GM18858 (cell line): ENCODE data around the gene ZFYVE21.

Experiments used
- ATAC-seq: cut with Tn5 transposase; IDR thresholded peaks from one replicate; pipeline ENCODE4 v1.9.1; 2021; ENCODE audit not compliant: unreplicated experiment

ZFYVE21 gene

DNA sequence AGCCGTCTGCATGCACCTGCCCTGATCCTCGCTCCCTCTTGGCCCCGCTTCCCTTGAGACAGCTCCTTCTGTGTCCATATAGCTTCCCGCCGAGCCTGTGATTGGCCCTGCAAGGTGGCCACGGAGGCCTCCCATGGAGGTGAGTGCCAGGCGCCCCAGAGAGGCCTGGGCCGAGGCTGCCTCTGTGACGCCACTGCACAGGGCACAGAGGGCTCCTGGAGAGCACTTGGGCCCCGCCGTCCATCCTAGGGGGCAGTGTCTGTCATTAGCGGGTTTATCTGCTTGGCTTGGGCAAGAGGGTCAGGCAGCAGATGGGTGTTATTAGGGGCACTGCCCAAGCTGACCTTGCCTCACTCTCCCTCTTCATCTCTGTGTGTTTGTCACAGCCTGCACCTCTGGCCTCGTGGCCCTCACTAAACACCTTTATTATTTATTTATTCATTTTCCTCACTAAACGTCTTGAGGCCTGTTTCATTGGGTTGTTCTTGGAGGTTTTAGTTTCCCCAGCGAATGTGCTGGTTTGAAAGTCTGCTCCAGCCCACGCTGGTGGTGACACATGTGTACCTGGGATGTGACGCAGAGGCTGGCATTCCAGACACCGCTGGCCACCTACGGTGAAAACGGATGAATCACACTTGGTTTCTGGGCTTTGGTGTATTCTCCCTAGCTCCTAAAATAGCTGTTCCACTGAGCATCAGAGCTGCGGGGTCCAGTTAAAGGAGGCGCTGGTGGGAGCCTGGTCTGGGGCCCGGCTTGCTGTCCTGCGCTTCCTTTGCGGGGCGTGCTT, 5.9 kb downstream of the ZFYVE21 start:
- no peak for ATAC-seq

DNA sequence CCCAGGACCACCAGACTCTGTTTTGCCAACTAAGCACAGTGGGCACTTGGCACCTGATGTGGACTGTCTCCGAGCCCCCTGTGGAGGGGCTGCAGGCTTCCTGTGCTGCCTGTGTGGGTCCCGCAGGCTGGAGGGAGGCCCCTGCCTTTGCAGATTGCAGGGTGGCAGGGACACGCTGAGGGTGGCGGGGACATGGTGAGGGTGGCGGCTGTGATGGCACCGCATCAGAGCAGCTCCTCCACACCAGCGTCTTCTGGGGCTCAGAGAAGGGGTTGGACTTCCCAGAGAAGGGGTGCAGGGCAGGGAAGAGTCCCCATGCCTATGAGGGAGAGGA, 8.1 kb downstream of the ZFYVE21 start:
- no peak for ATAC-seq

DNA sequence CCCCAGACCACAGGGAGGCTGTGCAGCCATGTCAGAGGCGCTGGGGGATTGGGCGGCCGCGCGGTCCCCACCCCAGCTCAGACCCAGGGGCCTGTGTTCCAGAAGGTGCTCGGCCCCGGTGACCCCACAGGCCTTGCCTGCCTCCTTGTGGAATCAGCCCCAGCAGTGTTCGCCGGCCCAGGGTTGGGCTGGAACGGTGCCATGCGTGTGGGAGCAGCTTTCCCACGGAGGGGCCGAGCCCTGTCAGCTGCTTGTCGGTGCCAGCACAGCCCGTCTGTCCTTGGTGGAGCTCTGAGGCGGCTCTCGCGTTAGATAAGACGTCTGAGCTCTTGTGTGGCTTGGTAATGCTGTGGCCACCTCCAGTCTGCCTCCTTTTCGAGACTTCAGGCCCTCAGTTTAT, 8.5 kb downstream of the ZFYVE21 start:
- ATAC-seq: no peak

DNA sequence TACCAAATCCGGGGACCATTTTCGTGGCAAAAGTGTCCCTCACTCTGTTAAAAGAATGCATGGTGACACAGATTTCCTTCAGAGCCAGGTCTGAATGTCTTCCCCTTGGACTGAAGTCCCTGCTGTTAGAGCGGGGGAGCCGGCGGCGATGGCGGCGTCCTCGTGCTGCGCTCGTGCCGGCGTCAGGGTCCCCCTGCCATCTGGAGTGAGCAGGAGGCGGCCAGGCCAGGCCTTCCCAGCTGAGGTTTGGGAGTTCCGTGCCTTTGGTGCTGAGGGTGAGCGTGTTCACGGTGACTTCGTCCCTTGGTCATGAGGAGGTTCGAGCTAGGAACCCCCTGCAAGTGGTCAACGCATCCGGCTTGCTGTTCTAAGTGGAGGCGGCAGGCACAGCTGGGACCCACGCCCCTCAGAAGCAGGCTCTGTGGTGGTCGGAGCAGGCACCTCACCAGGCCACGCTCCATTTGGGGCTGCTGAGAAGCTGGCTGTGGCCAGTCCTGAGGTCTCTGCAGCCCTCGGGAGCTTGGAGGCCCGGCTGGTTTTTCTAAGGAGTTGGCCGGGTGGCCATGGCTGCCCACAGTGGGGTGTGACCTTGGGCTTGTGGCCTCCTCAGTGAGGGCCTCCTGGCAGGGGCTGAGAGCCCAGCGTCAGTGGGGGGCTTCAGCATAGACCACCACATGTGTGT, 9.5 kb downstream of the ZFYVE21 start:
- no peak for ATAC-seq

DNA sequence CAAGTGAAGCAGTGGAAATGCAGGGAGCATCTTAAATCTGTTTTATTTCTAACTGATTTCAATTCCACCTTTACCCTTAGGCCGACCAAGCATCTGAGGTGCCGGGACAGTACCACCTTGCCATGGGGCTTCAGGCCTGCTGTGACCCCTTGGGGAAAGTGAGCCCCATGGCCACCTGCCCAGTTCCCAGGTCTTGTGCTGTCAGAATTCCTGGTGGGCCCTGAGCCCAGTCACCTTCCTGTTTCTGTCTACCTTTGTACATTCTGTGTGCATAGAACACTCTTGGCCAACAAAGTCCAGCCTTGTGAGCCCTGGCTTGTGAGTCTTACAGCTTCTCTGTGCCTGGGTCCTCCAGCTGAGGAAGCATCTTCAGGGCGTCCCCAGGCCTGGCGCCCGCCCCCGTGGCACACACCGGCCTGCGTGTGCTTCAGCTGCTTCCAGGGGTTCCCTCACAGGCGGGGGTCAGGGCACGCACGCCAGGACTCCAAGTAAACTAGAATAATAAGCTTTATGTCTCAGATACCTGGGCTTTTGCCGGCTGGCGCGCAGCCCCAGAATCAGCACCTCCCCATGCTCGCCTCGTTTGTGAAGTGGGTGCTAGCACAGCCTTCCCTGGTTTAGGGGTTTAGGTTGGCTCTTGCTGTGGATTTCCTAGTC, 10.3 kb downstream of the ZFYVE21 start:
- no peak for ATAC-seq

DNA sequence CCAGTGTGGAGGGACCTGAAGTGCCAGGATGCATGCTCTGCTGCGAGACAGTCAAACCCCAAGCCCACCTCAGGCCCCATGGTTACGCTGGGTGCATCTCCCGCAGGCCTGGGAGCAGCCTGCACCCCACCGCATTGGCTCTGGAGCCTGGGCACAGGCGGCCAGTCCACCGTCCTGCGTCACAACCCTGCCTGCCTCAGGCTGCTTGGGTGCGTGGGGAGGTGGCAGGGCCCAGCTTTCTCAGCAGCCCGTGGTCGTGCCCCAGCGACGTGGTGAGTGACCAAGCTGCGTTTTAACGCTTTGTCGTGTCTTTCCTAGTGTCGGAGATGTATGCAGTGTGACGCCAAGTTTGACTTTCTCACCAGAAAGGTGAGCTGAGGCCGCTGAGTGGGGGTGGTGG, 10.9 kb downstream of the ZFYVE21 start:
- ATAC-seq: no peak

GRCh38 chr14:103727313-103727980, 11.8 kb downstream of the ZFYVE21 start:
- ATAC-seq: no peak

GRCh38 chr14:103728141-103728540, 12.5 kb downstream of the ZFYVE21 start:
- no peak for ATAC-seq

DNA sequence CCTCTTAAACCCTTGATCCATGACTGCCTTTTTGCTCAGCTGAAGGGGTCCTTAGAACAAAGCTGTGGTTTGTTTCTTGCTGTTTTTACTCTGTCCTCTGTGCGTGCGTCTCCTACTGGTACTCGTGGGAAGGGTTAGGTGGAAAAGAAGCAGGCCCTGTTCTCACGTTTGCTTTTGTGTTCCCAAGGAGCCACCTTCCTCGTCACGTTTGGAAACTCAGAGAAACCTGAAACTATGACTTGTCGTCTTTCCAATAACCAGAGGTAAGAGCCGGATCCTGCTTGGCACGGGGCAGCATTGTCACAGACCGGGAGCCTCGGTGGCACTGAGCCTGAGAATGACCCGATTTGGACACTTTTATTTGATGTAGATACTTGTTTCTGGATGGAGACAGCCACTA, 13.1 kb downstream of the ZFYVE21 start:
- no peak for ATAC-seq

DNA sequence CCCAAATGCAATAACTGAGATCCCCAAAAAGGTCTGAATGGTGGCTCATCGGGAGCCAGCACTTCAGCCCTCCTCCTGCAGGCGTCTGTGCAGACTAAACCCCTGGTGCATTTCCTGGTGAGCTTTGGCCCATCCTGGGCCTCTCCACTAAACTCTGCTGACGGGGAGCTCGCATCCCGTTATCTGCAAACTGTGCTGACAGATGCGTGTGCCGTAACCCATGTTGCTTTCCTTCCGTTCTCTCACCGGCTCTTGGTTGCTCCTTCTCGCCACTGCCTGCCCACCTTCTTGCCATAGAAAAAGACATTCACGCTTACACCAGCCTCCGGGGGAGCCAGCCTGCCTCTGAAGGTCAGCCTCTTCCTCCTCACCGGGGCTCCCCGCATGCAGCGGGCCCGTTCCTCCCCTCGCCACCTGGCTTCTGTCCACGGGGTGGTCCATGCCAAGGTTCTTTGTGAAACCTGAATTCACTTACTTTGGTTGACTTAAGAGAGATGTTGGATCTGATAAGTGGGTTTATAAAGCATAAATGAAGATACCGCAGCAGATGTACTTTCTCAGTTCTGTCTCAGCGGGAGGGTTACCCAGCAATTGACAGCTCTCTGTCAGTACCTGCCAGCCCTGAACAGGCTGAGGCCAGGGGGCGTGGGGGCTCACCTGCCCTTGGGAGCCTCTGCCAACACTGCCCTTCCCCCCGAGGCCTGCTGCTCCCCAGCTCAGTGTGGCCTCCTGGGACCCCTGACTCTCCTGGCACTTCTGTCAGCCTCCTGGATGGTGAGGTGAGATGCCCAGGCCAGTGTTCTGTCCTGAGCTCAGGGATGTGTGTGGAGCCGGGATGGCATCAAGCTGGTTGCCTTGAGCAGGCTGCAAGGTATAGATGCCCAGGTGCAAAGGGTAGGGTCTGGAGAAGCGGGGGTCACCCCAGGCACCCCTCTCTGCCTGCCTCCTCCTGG, 14.2 kb downstream of the ZFYVE21 start:
- ATAC-seq: no peak

DNA sequence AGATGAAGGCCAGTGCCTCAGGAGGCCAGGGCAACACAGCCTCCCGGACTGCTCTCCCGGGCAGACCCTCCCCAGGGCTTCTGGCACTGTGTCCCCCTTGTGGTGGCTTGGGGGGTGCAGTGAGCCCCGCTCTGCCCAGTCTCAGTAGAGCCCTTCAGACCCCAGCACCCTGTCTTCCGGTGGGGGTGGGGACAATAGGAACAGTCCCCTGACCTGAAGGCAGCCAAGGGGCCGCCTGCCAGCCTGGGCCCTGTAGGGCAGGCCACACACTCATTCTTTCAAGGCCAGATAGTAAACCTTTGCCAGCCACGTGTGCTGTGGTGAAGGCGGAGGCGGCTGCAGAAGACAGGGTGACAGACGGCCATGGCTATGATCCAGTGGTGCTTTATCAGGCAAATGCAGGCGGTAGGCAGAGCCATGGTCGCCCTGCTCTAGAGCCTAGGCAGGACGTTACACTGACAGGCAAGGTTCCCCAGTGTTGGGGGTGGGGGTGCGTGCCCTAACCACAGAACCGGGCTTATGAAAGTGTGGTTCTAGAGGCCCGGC, 15.0 kb downstream of the ZFYVE21 start:
- ATAC-seq: no peak

DNA sequence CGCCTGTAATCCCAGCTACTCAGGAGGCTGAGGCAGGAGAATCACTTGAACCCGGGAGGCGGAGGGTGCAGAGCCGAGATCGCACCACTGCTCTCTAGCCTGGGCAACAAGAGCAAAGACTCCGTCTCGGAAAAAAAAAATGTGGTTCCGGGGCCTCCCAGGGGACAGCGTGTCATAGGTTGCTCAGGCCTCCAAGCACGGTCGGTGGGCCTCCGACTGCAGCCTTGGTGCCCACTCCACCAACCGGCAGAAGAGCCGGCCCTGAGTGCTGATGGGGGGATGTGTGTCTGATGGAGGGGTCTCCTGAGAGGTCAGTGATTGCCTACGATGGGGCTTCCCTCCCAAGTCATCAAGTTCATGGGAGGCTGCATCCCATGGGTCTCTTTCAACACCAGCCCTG, 15.9 kb downstream of the ZFYVE21 start:
- no peak for ATAC-seq

DNA sequence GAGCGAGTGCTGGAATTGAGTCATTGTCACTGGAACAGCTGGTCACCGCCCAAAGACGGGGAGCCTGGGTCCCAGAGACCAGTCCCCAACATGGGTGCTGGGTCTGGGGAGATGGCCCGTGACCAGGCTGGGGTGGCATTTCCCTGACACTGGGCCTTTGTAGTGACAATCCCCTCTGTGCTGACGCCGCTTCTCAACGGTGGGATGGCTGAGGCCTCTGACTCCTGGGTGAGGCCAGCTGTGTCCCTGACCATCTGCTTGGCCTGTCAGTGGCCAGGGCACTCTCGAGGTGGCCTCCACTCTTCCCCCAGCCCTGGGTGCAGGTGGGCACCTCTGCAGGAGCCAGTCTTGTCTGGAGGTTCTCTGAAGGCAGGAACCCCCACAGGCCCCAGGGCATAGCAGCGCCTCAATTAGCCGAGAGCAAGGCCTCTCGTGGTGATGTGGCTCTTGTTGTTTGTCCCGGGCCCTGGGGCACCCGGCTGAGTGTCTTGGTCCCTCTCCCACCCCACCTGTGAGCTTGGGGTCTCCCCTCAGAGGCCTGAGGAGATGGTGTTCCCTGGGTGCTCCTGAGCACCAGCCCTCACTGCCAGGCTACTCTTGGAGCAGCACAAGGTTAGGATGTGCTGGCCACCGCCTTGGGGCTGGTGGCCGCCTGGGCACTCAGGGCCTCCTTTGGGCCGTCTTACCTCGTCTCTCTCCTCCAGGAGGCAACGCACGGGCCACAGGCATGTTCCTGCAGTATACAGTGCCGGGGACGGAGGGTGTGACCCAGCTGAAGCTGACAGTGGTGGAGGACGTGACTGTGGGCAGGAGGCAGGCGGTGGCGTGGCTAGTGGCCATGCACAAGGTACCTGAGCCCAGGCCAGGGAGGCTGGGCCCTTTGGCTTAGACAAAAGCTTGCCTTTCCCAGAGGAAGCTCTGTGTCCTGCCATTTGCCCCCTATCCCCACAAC, 16.6 kb downstream of the ZFYVE21 start:
- ATAC-seq: no peak

- no peak for ATAC-seq
Measured at GRCh38 chr14:103732868-103733620, 17.4 kb downstream of the ZFYVE21 start.

- ATAC-seq: no peak
Measured at GRCh38 chr14:103733651-103734050, 18.0 kb downstream of the ZFYVE21 start.

- ATAC-seq: no peak
Measured at GRCh38 chr14:103734081-103734888, 18.7 kb downstream of the ZFYVE21 start.

DNA sequence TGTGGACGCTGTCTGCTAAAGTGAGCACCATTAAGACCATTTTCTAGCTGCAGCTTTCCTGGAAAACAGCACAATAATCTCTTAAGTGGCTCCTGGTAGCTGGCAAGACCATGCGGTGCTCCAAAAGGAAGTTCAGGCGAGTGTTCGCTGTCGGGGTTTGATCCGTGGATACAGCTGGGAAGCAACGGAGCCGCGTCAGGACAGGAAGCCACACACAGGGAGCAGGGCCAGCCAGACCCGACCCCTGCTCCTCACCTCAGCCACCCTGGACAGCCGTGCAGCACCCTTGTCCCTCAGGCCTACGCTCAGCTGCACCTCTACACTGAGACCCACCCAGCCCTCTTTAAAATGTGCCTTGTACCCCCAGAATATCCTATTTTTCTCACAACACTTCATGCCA, 19.4 kb downstream of the ZFYVE21 start:
- ATAC-seq: no peak

DNA sequence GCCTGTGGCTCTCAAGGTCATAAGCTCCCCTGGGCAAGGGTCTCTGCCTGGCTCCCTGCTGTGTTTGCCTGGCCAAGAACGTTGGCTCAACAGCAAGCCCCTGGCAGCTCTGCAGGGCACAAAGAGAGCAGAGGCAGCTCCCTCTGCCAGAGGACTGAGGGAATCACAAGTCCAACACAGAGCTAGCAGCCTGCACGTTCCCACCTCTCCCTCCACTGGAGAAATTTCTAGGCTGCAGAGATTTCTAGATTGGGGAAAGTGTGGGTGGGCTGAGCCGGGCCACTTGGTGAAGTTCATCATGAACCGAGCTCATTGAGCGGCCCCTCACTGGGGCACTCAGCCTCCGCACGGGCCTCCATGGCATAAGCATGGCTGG, 19.8 kb downstream of the ZFYVE21 start:
- ATAC-seq: no peak
